A549 (cell line): ENCODE data around the gene OR52E1.

Source experiments
- CHD2 ChIP-seq: fragments of 150-350 bp; IDR thresholded peaks from 2 replicates; pipeline ENCODE4 v1.6.1; 2014; ENCODE audit warnings: low read length; ENCODE audit not compliant: partially characterized antibody
- JUNB ChIP-seq: fragments of >200 bp; sonication (Bioruptor Twin); formaldehyde crosslinking; IDR thresholded peaks from 2 replicates; pipeline ENCODE4 v1.6.1; 2016
- KDM1A ChIP-seq: fragments of 200-600 bp; sonication (generic); IDR thresholded peaks from 2 replicates; pipeline ENCODE4 v1.6.1; 2016; ENCODE audit warnings: low read depth, mild to moderate bottlenecking
- POLR2A ChIP-seq: IDR thresholded peaks from 2 replicates; pipeline ENCODE4 v1.6.1; 2012; ENCODE audit warnings: mild to moderate bottlenecking, low read length
- RFX5 ChIP-seq: fragments of 450-650 bp; IDR thresholded peaks from 2 replicates; pipeline ENCODE4 v1.7.1; 2014; ENCODE audit warnings: antibody characterized with exemption, mild to moderate bottlenecking, moderate library complexity
- TF ChIP-seq, protein P1 (sequence below): fragments of >200 bp; sonication (Bioruptor Twin); formaldehyde crosslinking; IDR thresholded peaks from 3 replicates; pipeline ENCODE4 v1.5.1; 2016

DNA sequence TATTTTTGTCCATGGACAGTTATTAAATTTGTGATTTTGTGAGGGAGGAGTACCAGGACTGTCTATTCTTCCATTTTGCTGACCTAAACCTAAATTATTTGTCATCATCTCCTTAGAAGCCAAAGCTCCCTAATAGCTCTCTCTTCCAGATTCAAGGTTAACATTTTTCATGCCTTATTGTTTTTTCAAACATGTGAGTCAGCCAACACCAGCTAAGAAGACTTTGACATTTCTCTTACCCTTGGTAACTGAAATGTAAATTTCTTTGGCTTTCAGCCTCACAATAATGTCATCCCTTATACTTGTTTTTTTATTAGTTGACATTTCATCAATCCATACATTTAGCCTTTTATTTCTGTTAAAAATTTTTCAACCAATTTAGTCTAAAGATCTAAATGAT is 19.2 kb downstream of the OR52E1 start:
- no peak for TF ChIP-seq KDM1A
- TF ChIP-seq, protein P1, sequence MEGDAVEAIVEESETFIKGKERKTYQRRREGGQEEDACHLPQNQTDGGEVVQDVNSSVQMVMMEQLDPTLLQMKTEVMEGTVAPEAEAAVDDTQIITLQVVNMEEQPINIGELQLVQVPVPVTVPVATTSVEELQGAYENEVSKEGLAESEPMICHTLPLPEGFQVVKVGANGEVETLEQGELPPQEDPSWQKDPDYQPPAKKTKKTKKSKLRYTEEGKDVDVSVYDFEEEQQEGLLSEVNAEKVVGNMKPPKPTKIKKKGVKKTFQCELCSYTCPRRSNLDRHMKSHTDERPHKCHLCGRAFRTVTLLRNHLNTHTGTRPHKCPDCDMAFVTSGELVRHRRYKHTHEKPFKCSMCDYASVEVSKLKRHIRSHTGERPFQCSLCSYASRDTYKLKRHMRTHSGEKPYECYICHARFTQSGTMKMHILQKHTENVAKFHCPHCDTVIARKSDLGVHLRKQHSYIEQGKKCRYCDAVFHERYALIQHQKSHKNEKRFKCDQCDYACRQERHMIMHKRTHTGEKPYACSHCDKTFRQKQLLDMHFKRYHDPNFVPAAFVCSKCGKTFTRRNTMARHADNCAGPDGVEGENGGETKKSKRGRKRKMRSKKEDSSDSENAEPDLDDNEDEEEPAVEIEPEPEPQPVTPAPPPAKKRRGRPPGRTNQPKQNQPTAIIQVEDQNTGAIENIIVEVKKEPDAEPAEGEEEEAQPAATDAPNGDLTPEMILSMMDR: no peak
- TF ChIP-seq RFX5: no peak
- no peak for TF ChIP-seq POLR2A
- TF ChIP-seq CHD2: no peak
- no peak for TF ChIP-seq JUNB
